Muscle of arm (tissue), 12 donors: Measurements from ENCODE around the gene OR6B2. TPM values are rescaled to one million over a fixed set of nuclear protein-coding genes. Genes with fewer than 3 reads are reported as not detected.

Source experiments
- DNase-seq: peaks from one replicate; pipeline ENCODE4 v3.0.0-alpha.2; 2013
- polyA plus RNA-seq, 12 donors: library from polyadenylated mRNA; unstranded; fragments of 120-200 nt; gene quantifications; one replicate each; pipeline ENCODE4 v1.2.1, GENCODE V29; 2013; ENCODE audit not compliant: insufficient read length in 12 of 12

The OR6B2 gene
- polyA plus RNA-seq, 12 donors: not detected

DNA sequence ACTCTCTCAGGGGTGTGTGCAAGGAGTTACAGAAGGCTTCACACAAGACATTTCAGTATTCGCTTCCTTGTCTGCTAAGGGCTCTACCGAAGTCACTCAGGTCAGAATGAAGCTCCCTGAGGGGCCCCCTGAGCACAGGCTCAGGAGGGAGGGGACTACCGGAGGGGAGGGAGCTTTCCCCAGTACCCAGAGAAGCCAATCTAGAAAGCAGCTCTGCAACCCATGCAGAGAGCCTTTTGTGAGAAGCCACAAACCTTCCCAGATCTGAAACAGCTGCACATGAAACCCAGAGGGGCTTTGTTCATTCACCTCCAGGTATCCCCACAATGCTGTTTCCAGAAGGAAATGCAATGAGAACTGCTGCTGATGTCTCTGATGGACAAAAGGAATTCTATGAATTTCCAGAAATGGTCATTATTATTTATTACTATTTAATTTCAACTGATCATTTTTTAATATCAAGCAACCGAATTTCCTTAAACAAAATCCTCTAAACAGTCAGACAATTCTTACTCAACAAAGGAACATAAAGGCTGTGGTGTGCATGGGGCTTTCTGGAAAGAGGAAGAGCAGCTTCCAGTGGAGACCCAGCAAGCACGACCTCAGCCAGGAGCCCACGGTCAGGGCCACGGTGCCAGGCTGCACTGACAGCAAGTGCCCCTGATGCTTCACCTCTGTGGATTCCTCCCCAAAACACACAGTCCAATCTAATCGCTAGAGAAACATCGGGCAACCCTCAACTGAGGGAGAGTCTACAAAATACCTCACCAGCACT is 47.0 kb downstream of the OR6B2 start:
- DNase-seq: no peak

Other genes starting within 250 kb of the OR6B2 start
- 100 to 1,000 TPM in 5 of 12 donors, 10 to 100 TPM in 6, not detected in 1; 70.2 to 121 (median 98.3) TPM for gene NDUFA10, start 5.1 kb downstream of the OR6B2 start, polyA plus RNA-seq
- gene OR6B3, start 23.1 kb upstream of the OR6B2 start, polyA plus RNA-seq: not detected
- 10 to 100 TPM in 11 of 12 donors, not detected in 1; 60.0 to 98.7 (median 80.0) TPM for gene COPS9, start 105.9 kb upstream of the OR6B2 start, polyA plus RNA-seq
- not detected for gene OTOS, start 110.2 kb upstream of the OR6B2 start, polyA plus RNA-seq